Measurements from ENCODE around the gene SYMPK. TPM values are rescaled to one million over a fixed set of nuclear protein-coding genes. Genes with fewer than 3 reads are reported as not detected.

The SYMPK gene
- total and polyA plus RNA-seq, 12 donors: 22.4 to 75.0 (median 33.0) TPM

GRCh38 chr19:45773384-45773783, 89.6 kb downstream of the SYMPK start:
- no peak for TF ChIP-seq CTCF (IDR thresholded peaks at IDR 0.05)
- Histone ChIP-seq H3K4me3 (no peak overlapping the region), H3K36me3 (peaks cover 0 to 72% (median 29%) of the 10 kb centered on the region in 9 donors), H3K9me3 (no peaks in the 10 kb centered on the region), H3K4me1 (peaks cover 4 to 29% (median 7%) of the 10 kb centered on the region in 9 donors), H3K27ac (peak overlapping the region in 2 of 10 donors; percentile 7 to 39), H3K27me3 (peaks cover 0 to 70% (median 0%) of the 10 kb centered on the region in 7 donors)
- 7 to 16% methylated on average over 2 of the region's 2 CpGs for WGBS, 2 donors
- intact Hi-C loops (cut with DNase I): no loop called here
- no peak for ATAC-seq
- DNase-seq: no peak

GRCh38 chr19:45772912-45773311, 90.0 kb downstream of the SYMPK start:
- intact Hi-C loops (cut with DNase I): no loop called here
- Histone ChIP-seq H3K36me3 (peaks cover 0 to 67% (median 24%) of the 10 kb centered on the region in 9 donors), H3K27ac (peak overlapping the region in 3 of 10 donors; percentile 7 to 39 (median 12)), H3K4me1 (peaks cover 4 to 29% (median 8%) of the 10 kb centered on the region in 9 donors), H3K27me3 (peaks cover 0 to 70% (median 0%) of the 10 kb centered on the region in 7 donors), H3K4me3 (no peak overlapping the region), H3K9me3 (no peaks in the 10 kb centered on the region)
- DNase-seq (no peak), ATAC-seq (no peak)
- WGBS, 2 donors: 86 to 90% methylated on average over 3 of the region's 3 CpGs
- no peak for TF ChIP-seq CTCF (IDR thresholded peaks at IDR 0.05)

- H3K4me1 ChIP-seq: peaks cover 4 to 32% (median 13%) of the 10 kb centered on the region in 9 donors
- H3K27me3 ChIP-seq: peaks cover 0 to 70% (median 0%) of the 10 kb centered on the region in 7 donors
- H3K27ac ChIP-seq: peak overlapping the region in 1 of 10 donors; percentile 12
- WGBS, 2 donors: 75 to 76% methylated on average over 14 of the region's 14 CpGs
- H3K9me3 ChIP-seq: no peaks in the 10 kb centered on the region
- no peak for TF ChIP-seq CTCF (IDR thresholded peaks at IDR 0.05)
- DNase-seq (no peak), ATAC-seq (no peak)
- intact Hi-C loops (cut with DNase I): no loop called here
- H3K36me3 ChIP-seq: peaks cover 0 to 61% (median 18%) of the 10 kb centered on the region in 9 donors
- no peak overlapping the region for H3K4me3 ChIP-seq
Observed at GRCh38 chr19:45772130-45772840, 90.7 kb downstream of the SYMPK start.

- Histone ChIP-seq H3K9me3 (no peaks in the 10 kb centered on the region), H3K36me3 (peaks cover 0 to 52% (median 10%) of the 10 kb centered on the region in 9 donors), H3K27me3 (peaks cover 0 to 70% (median 0%) of the 10 kb centered on the region in 7 donors), H3K4me1 (peaks cover 8 to 41% (median 21%) of the 10 kb centered on the region in 9 donors), H3K27ac (peak overlapping the region in 9 of 10 donors; percentile 80 to 100 (median 97)), H3K4me3 (peak overlapping the region in 6 of 10 donors; percentile 75 to 94 (median 90))
- no peak for TF ChIP-seq CTCF (IDR thresholded peaks at IDR 0.05)
- no peak for ATAC-seq
- 79 to 86% methylated on average over 42 to 46 of the region's 46 CpGs for WGBS, 2 donors
- intact Hi-C loops (cut with DNase I): loop anchor here in 5 of 10 donors (2.0 kb wide), 3 partner anchors 21 to 79 kb away; partner anchors contain the start of genes DMWD (in 1 of the 5) and QPCTL (in 1 of the 5)
- peak in 1 of 2 donors; percentile 31 for DNase-seq
Observed at GRCh38 chr19:45771311-45771933, 91.5 kb downstream of the SYMPK start.
